OCI-LY7 (cell line): Measurements from ENCODE around the gene MPEG1.

Source experiments
- EZH2phosphoT487 ChIP-seq: fragments of 200-600 bp; sonication (generic); IDR thresholded peaks from 2 replicates; pipeline ENCODE4 v1.6.1; 2018; ENCODE audit warnings: low read depth, borderline replicate concordance, mild to moderate bottlenecking, mixed run types, antibody characterized with exemption, low read length, moderate library complexity, mixed read lengths
- TF ChIP-seq, protein P1 (sequence below): fragments of 200-600 bp; sonication (generic); conservative IDR thresholded peaks from 2 replicates; pipeline ENCODE4 v1.5.1; 2014; ENCODE audit warnings: mild to moderate bottlenecking, antibody characterized with exemption, low read length, moderate library complexity, mixed read lengths

- TF ChIP-seq, protein P1, sequence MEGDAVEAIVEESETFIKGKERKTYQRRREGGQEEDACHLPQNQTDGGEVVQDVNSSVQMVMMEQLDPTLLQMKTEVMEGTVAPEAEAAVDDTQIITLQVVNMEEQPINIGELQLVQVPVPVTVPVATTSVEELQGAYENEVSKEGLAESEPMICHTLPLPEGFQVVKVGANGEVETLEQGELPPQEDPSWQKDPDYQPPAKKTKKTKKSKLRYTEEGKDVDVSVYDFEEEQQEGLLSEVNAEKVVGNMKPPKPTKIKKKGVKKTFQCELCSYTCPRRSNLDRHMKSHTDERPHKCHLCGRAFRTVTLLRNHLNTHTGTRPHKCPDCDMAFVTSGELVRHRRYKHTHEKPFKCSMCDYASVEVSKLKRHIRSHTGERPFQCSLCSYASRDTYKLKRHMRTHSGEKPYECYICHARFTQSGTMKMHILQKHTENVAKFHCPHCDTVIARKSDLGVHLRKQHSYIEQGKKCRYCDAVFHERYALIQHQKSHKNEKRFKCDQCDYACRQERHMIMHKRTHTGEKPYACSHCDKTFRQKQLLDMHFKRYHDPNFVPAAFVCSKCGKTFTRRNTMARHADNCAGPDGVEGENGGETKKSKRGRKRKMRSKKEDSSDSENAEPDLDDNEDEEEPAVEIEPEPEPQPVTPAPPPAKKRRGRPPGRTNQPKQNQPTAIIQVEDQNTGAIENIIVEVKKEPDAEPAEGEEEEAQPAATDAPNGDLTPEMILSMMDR = no peak
- TF ChIP-seq EZH2phosphoT487 = no peak
Observed at GRCh38 chr11:59218319-59218718, 5.6 kb upstream of the MPEG1 start.
